BE2C (cell line): ENCODE measurements around the gene BAG5.

Experiments used
- DNase-seq: peaks from one replicate; pipeline ENCODE4 v3.0.0-alpha.2; 2020
- H3K27me3 ChIP-seq: fragments of 250-450 bp; sonication (Bioruptor Pico); 2 replicates; pipeline ENCODE4 v1.5.1; 2020; ENCODE audit warnings: mild to moderate bottlenecking
- H3K36me3 ChIP-seq: fragments of 250-450 bp; sonication (Bioruptor Pico); 2 replicates; pipeline ENCODE4 v1.5.1; 2020; ENCODE audit warnings: mild to moderate bottlenecking
- H3K4me1 ChIP-seq: fragments of 250-450 bp; sonication (Bioruptor Pico); 2 replicates; pipeline ENCODE4 v1.5.1; 2020
- H3K4me3 ChIP-seq: 2 replicates; pipeline ENCODE4 v1.5.1; 2011; ENCODE audit warnings: low read depth, low read length
- H3K9me3 ChIP-seq: fragments of 250-450 bp; sonication (Bioruptor Pico); 2 replicates; pipeline ENCODE4 v1.5.1; 2020
- TF ChIP-seq, protein P1 (sequence below): IDR thresholded peaks from 2 replicates; pipeline ENCODE4 v1.5.1; 2012; ENCODE audit warnings: mild to moderate bottlenecking, low read depth, low read length

Gene BAG5

GRCh38 chr14:103574104-103574503, 11.6 kb upstream of the BAG5 start:
- no peak for DNase-seq
- Histone ChIP-seq H3K27me3 (no peaks in the 10 kb centered on the region), H3K4me3 (no peak overlapping the region), H3K36me3 (peaks cover 46% of the 10 kb centered on the region), H3K9me3 (no peaks in the 10 kb centered on the region), H3K4me1 (no peaks in the 10 kb centered on the region)
- TF ChIP-seq, protein P1, sequence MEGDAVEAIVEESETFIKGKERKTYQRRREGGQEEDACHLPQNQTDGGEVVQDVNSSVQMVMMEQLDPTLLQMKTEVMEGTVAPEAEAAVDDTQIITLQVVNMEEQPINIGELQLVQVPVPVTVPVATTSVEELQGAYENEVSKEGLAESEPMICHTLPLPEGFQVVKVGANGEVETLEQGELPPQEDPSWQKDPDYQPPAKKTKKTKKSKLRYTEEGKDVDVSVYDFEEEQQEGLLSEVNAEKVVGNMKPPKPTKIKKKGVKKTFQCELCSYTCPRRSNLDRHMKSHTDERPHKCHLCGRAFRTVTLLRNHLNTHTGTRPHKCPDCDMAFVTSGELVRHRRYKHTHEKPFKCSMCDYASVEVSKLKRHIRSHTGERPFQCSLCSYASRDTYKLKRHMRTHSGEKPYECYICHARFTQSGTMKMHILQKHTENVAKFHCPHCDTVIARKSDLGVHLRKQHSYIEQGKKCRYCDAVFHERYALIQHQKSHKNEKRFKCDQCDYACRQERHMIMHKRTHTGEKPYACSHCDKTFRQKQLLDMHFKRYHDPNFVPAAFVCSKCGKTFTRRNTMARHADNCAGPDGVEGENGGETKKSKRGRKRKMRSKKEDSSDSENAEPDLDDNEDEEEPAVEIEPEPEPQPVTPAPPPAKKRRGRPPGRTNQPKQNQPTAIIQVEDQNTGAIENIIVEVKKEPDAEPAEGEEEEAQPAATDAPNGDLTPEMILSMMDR, result no peak

- TF ChIP-seq, protein P1, result no peak
- no peak for DNase-seq
- no peaks in the 10 kb centered on the region for H3K4me1 ChIP-seq
- no peak overlapping the region for H3K4me3 ChIP-seq
- peaks cover 25% of the 10 kb centered on the region for H3K36me3 ChIP-seq
- no peaks in the 10 kb centered on the region for H3K27me3 ChIP-seq
- H3K9me3 ChIP-seq, result no peaks in the 10 kb centered on the region
Measured at GRCh38 chr14:103569408-103569807, 7.0 kb upstream of the BAG5 start.

GRCh38 chr14:103568952-103569351, 6.5 kb upstream of the BAG5 start:
- Histone ChIP-seq H3K4me1 (no peaks in the 10 kb centered on the region), H3K36me3 (peaks cover 22% of the 10 kb centered on the region), H3K27me3 (no peaks in the 10 kb centered on the region), H3K4me3 (no peak overlapping the region), H3K9me3 (no peaks in the 10 kb centered on the region)
- TF ChIP-seq, protein P1, result no peak
- DNase-seq, result no peak

- Histone ChIP-seq H3K36me3 (peaks cover 11% of the 10 kb centered on the region), H3K4me1 (no peaks in the 10 kb centered on the region), H3K27me3 (no peaks in the 10 kb centered on the region), H3K4me3 (peak overlapping the region; percentile 77), H3K9me3 (no peaks in the 10 kb centered on the region)
- TF ChIP-seq, protein P1, result no peak
- DNase-seq, result no peak
Measured at GRCh38 chr14:103563844-103564505, 1.5 kb upstream of the BAG5 start.

GRCh38 chr14:103563226-103563620, 766 bp upstream of the BAG5 start:
- peak overlapping the region; percentile 77 for H3K4me3 ChIP-seq
- peaks cover 11% of the 10 kb centered on the region for H3K36me3 ChIP-seq
- no peaks in the 10 kb centered on the region for H3K9me3 ChIP-seq
- DNase-seq, result no peak
- no peaks in the 10 kb centered on the region for H3K4me1 ChIP-seq
- TF ChIP-seq, protein P1, result no peak
- no peaks in the 10 kb centered on the region for H3K27me3 ChIP-seq

GRCh38 chr14:103562179-103562428, 353 bp downstream of the BAG5 start:
- no peaks in the 10 kb centered on the region for H3K27me3 ChIP-seq
- TF ChIP-seq, protein P1, result no peak
- no peak for DNase-seq
- no peaks in the 10 kb centered on the region for H3K9me3 ChIP-seq
- peaks cover 14% of the 10 kb centered on the region for H3K36me3 ChIP-seq
- no peaks in the 10 kb centered on the region for H3K4me1 ChIP-seq
- peak overlapping the region; percentile 77 for H3K4me3 ChIP-seq
